ENCODE results near the gene CFAP77.

GRCh38 chr9:132464547-132464946 lies 54.5 kb downstream of the CFAP77 start:
- TF ChIP-seq EZH2phosphoT487 (IDR thresholded peaks at IDR 0.05; ENCODE audit: insufficient read depth, low read depth) (no peak), EZH2 (IDR thresholded peaks at IDR 0.05; ENCODE audit: insufficient read depth, poor library complexity, severe bottlenecking) (no peak)
